Measurements from ENCODE around the gene RNF157. TPM values are rescaled to one million over a fixed set of nuclear protein-coding genes. Genes with fewer than 3 reads are reported as not detected.
A peak's percentile ranks its signal among the peaks of the same experiment; 100 is the strongest.

RNF157 gene
- total RNA-seq, 4 donors from 2014 or later = 0.85 to 3.4 (median 1.3) TPM

- TF ChIP-seq CTCF (IDR thresholded peaks at IDR 0.05) = no peak
- no peak for TF ChIP-seq POLR2AphosphoS5 (IDR thresholded peaks at IDR 0.05)
- TF ChIP-seq EP300 (IDR thresholded peaks at IDR 0.05) = no peak
- TF ChIP-seq POLR2A (IDR thresholded peaks at IDR 0.05) = no peak
- H3K27me3 ChIP-seq = no peaks in the 10 kb centered on the region
- no peak overlapping the region for H3K4me3 ChIP-seq
- H3K36me3 ChIP-seq = no peaks in the 10 kb centered on the region
- 88% methylated on average over 4 of the region's 4 CpGs for WGBS
- H3K4me1 ChIP-seq = peaks cover 17% of the 10 kb centered on the region
- no peak for DNase-seq (ENCODE audit: low spot score in 2 of 2)
- no peaks in the 10 kb centered on the region for H3K9me3 ChIP-seq
- H3K27ac ChIP-seq = no peak overlapping the region
Measured at GRCh38 chr17:76200354-76200753, 39.9 kb downstream of the RNF157 start.

- Histone ChIP-seq H3K27me3 (no peaks in the 10 kb centered on the region), H3K27ac (no peak overlapping the region), H3K4me3 (no peak overlapping the region), H3K4me1 (peaks cover 17% of the 10 kb centered on the region), H3K36me3 (no peaks in the 10 kb centered on the region), H3K9me3 (no peaks in the 10 kb centered on the region)
- DNase-seq (ENCODE audit: low spot score in 2 of 2) = no peak
- TF ChIP-seq POLR2A (IDR thresholded peaks at IDR 0.05) (no peak), EP300 (IDR thresholded peaks at IDR 0.05) (no peak)
- 81% methylated on average over 4 of the region's 4 CpGs for WGBS
Measured at GRCh38 chr17:76199469-76199868, 40.8 kb downstream of the RNF157 start.

GRCh38 chr17:76198702-76199101 lies 41.6 kb downstream of the RNF157 start:
- H3K9me3 ChIP-seq = no peaks in the 10 kb centered on the region
- no peaks in the 10 kb centered on the region for H3K27me3 ChIP-seq
- H3K4me3 ChIP-seq = no peak overlapping the region
- H3K27ac ChIP-seq = no peak overlapping the region
- no peak for TF ChIP-seq CTCF (IDR thresholded peaks at IDR 0.05)
- TF ChIP-seq POLR2AphosphoS5 (IDR thresholded peaks at IDR 0.05) = no peak
- no peak for TF ChIP-seq EP300 (IDR thresholded peaks at IDR 0.05)
- no peak for TF ChIP-seq POLR2A (IDR thresholded peaks at IDR 0.05)
- H3K4me1 ChIP-seq = peaks cover 17% of the 10 kb centered on the region
- no peaks in the 10 kb centered on the region for H3K36me3 ChIP-seq
- DNase-seq (ENCODE audit: low spot score in 2 of 2) = no peak
- WGBS = 95% methylated on average over 5 of the region's 5 CpGs

- no peak overlapping the region for H3K27ac ChIP-seq
- no peaks in the 10 kb centered on the region for H3K36me3 ChIP-seq
- 71% methylated on average over 2 of the region's 2 CpGs for WGBS
- DNase-seq (ENCODE audit: low spot score in 2 of 2) = no peak
- H3K9me3 ChIP-seq = no peaks in the 10 kb centered on the region
- H3K4me1 ChIP-seq = peaks cover 17% of the 10 kb centered on the region
- H3K4me3 ChIP-seq = no peak overlapping the region
- TF ChIP-seq CTCF (IDR thresholded peaks at IDR 0.05) = no peak
- TF ChIP-seq POLR2AphosphoS5 (IDR thresholded peaks at IDR 0.05) = no peak
- TF ChIP-seq EP300 (IDR thresholded peaks at IDR 0.05) = no peak
- TF ChIP-seq POLR2A (IDR thresholded peaks at IDR 0.05) = no peak
- H3K27me3 ChIP-seq = no peaks in the 10 kb centered on the region
Measured at GRCh38 chr17:76197911-76198310, 42.4 kb downstream of the RNF157 start.

GRCh38 chr17:76196675-76197074 lies 43.6 kb downstream of the RNF157 start:
- 68% methylated on average over 2 of the region's 3 CpGs for WGBS
- H3K9me3 ChIP-seq = no peaks in the 10 kb centered on the region
- no peaks in the 10 kb centered on the region for H3K36me3 ChIP-seq
- no peaks in the 10 kb centered on the region for H3K27me3 ChIP-seq
- peaks cover 17% of the 10 kb centered on the region for H3K4me1 ChIP-seq
- H3K27ac ChIP-seq = no peak overlapping the region
- peak in 1 of 2 donors; percentile 83 for DNase-seq (ENCODE audit: low spot score in 2 of 2)
- H3K4me3 ChIP-seq = no peak overlapping the region
- TF ChIP-seq CTCF (IDR thresholded peaks at IDR 0.05) (no peak), EP300 (IDR thresholded peaks at IDR 0.05) (no peak), POLR2A (IDR thresholded peaks at IDR 0.05) (no peak), POLR2AphosphoS5 (IDR thresholded peaks at IDR 0.05) (peak in 2 of 3 donors; percentile 30 to 68)
